ENCODE measurements around the gene RAB40A. TPM values are rescaled to one million over a fixed set of nuclear protein-coding genes. Genes with fewer than 3 reads are reported as not detected.

RAB40A gene, protein sequence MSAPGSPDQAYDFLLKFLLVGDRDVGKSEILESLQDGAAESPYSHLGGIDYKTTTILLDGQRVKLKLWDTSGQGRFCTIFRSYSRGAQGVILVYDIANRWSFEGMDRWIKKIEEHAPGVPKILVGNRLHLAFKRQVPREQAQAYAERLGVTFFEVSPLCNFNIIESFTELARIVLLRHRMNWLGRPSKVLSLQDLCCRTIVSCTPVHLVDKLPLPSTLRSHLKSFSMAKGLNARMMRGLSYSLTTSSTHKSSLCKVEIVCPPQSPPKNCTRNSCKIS
- 0.17 to 0.48 TPM (median 0.23 TPM) in 3 replicates for total RNA-seq (2021)
- percentile 33 among the genes with signal in this experiment for Bru-seq, nascent RNA
- long read RNA-seq, experiment 1, partial matches to known transcripts, result 0 of 2 reads
- long read RNA-seq, experiment 1, other reads (novel, unspliced or antisense), result 2 of 2 reads
- long read RNA-seq, experiment 2, result 0 reads
- long read RNA-seq, experiment 3, result 0 reads

DNA sequence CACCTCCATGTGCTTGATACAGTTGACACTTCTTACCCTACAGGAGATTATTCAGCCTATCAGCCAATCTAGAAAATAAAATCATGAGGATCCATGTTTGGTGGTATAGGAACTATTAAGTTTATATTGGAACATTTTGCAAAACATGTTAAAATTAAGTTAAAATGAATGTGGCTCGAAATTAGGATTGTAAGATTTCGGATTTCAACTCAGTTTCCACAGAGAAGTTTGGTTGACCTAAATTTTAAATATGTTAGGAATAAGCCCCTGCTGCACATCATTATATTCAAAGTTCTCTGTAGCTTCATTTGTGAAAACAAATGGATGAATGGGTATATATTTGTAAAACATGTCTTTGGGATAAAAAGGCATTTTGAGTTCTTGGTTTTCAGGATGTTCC, at the start of gene RAB40A:
RAB40A (minus strand) TSS at position 101 of the 400 bp plus-strand sequence. CDS start 18,733 bp downstream, outside the sequence.
- no peak within 1 kb of the TSS for H3K4me3 Mint-ChIP-seq
- H3K27me3 Mint-ChIP-seq (ENCODE audit: low read depth), result peaks cover 4% of the 10 kb centered on the region; the same call in 1 of the 2 replicates
- CTCF ChIA-PET, result no interaction called here
- H3K4me1 Mint-ChIP-seq, result no peaks in the 10 kb centered on the region
- no peaks in the 10 kb centered on the region for H3K36me3 Mint-ChIP-seq
- no peak within 1 kb of the TSS for H3K27ac Mint-ChIP-seq
- DNase-seq (ENCODE audit: low spot score), result no peak
- POLR2A ChIA-PET, result no interaction called here
- TF ChIP-seq TP53 (CRISPR knock-in tag; IDR thresholded peaks at IDR 0.05), result no peak
- no peak for TF ChIP-seq ZBTB21 (CRISPR knock-in tag; IDR thresholded peaks at IDR 0.05; ENCODE audit: borderline replicate concordance)
- TF ChIP-seq, protein P1, sequence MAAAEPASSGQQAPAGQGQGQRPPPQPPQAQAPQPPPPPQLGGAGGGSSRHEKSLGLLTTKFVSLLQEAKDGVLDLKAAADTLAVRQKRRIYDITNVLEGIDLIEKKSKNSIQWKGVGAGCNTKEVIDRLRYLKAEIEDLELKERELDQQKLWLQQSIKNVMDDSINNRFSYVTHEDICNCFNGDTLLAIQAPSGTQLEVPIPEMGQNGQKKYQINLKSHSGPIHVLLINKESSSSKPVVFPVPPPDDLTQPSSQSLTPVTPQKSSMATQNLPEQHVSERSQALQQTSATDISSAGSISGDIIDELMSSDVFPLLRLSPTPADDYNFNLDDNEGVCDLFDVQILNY (CRISPR knock-in tag; IDR thresholded peaks at IDR 0.05), result no peak
- TF ChIP-seq JUN (CRISPR knock-in tag; IDR thresholded peaks at IDR 0.05), result no peak
- TF ChIP-seq ZNF219 (CRISPR knock-in tag; IDR thresholded peaks at IDR 0.05; ENCODE audit: borderline replicate concordance), result no peak
- no peak for TF ChIP-seq SOX15 (CRISPR knock-in tag; IDR thresholded peaks at IDR 0.05)
- no peak for TF ChIP-seq GRHL2 (CRISPR knock-in tag; IDR thresholded peaks at IDR 0.05; ENCODE audit: insufficient replicate concordance, severe bottlenecking)
- TF ChIP-seq, protein P2, sequence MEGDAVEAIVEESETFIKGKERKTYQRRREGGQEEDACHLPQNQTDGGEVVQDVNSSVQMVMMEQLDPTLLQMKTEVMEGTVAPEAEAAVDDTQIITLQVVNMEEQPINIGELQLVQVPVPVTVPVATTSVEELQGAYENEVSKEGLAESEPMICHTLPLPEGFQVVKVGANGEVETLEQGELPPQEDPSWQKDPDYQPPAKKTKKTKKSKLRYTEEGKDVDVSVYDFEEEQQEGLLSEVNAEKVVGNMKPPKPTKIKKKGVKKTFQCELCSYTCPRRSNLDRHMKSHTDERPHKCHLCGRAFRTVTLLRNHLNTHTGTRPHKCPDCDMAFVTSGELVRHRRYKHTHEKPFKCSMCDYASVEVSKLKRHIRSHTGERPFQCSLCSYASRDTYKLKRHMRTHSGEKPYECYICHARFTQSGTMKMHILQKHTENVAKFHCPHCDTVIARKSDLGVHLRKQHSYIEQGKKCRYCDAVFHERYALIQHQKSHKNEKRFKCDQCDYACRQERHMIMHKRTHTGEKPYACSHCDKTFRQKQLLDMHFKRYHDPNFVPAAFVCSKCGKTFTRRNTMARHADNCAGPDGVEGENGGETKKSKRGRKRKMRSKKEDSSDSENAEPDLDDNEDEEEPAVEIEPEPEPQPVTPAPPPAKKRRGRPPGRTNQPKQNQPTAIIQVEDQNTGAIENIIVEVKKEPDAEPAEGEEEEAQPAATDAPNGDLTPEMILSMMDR (IDR thresholded peaks at IDR 0.05), result no peak
- no peak for TF ChIP-seq OVOL2 (CRISPR knock-in tag; IDR thresholded peaks at IDR 0.05; ENCODE audit: borderline replicate concordance)
- TF ChIP-seq, protein P3, sequence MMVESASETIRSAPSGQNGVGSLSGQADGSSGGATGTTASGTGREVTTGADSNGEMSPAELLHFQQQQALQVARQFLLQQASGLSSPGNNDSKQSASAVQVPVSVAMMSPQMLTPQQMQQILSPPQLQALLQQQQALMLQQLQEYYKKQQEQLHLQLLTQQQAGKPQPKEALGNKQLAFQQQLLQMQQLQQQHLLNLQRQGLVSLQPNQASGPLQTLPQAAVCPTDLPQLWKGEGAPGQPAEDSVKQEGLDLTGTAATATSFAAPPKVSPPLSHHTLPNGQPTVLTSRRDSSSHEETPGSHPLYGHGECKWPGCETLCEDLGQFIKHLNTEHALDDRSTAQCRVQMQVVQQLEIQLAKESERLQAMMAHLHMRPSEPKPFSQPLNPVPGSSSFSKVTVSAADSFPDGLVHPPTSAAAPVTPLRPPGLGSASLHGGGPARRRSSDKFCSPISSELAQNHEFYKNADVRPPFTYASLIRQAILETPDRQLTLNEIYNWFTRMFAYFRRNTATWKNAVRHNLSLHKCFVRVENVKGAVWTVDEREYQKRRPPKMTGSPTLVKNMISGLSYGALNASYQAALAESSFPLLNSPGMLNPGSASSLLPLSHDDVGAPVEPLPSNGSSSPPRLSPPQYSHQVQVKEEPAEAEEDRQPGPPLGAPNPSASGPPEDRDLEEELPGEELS (CRISPR knock-in tag; IDR thresholded peaks at IDR 0.05), result no peak
- TF ChIP-seq NR1H2 (CRISPR knock-in tag; IDR thresholded peaks at IDR 0.05), result no peak
- TF ChIP-seq NR3C1 (CRISPR knock-in tag; conservative IDR thresholded peaks at IDR 0.05; ENCODE audit: low read depth), result no peak
- TF ChIP-seq, protein P4, sequence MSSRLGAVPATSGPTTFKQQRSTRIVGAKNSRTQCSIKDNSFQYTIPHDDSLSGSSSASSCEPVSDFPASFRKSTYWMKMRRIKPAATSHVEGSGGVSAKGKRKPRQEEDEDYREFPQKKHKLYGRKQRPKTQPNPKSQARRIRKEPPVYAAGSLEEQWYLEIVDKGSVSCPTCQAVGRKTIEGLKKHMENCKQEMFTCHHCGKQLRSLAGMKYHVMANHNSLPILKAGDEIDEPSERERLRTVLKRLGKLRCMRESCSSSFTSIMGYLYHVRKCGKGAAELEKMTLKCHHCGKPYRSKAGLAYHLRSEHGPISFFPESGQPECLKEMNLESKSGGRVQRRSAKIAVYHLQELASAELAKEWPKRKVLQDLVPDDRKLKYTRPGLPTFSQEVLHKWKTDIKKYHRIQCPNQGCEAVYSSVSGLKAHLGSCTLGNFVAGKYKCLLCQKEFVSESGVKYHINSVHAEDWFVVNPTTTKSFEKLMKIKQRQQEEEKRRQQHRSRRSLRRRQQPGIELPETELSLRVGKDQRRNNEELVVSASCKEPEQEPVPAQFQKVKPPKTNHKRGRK (CRISPR knock-in tag; IDR thresholded peaks at IDR 0.05; ENCODE audit: borderline replicate concordance), result no peak
- TF ChIP-seq, protein P5, sequence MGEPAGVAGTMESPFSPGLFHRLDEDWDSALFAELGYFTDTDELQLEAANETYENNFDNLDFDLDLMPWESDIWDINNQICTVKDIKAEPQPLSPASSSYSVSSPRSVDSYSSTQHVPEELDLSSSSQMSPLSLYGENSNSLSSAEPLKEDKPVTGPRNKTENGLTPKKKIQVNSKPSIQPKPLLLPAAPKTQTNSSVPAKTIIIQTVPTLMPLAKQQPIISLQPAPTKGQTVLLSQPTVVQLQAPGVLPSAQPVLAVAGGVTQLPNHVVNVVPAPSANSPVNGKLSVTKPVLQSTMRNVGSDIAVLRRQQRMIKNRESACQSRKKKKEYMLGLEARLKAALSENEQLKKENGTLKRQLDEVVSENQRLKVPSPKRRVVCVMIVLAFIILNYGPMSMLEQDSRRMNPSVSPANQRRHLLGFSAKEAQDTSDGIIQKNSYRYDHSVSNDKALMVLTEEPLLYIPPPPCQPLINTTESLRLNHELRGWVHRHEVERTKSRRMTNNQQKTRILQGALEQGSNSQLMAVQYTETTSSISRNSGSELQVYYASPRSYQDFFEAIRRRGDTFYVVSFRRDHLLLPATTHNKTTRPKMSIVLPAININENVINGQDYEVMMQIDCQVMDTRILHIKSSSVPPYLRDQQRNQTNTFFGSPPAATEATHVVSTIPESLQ (CRISPR knock-in tag; IDR thresholded peaks at IDR 0.05), result no peak
- TF ChIP-seq JAZF1 (CRISPR knock-in tag; IDR thresholded peaks at IDR 0.05), result no peak
- TF ChIP-seq GTF2I (CRISPR knock-in tag; conservative IDR thresholded peaks at IDR 0.05), result no peak
- TF ChIP-seq, protein P6, sequence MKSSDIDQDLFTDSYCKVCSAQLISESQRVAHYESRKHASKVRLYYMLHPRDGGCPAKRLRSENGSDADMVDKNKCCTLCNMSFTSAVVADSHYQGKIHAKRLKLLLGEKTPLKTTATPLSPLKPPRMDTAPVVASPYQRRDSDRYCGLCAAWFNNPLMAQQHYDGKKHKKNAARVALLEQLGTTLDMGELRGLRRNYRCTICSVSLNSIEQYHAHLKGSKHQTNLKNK (CRISPR knock-in tag; IDR thresholded peaks at IDR 0.05), result no peak
- TF ChIP-seq, protein P7, sequence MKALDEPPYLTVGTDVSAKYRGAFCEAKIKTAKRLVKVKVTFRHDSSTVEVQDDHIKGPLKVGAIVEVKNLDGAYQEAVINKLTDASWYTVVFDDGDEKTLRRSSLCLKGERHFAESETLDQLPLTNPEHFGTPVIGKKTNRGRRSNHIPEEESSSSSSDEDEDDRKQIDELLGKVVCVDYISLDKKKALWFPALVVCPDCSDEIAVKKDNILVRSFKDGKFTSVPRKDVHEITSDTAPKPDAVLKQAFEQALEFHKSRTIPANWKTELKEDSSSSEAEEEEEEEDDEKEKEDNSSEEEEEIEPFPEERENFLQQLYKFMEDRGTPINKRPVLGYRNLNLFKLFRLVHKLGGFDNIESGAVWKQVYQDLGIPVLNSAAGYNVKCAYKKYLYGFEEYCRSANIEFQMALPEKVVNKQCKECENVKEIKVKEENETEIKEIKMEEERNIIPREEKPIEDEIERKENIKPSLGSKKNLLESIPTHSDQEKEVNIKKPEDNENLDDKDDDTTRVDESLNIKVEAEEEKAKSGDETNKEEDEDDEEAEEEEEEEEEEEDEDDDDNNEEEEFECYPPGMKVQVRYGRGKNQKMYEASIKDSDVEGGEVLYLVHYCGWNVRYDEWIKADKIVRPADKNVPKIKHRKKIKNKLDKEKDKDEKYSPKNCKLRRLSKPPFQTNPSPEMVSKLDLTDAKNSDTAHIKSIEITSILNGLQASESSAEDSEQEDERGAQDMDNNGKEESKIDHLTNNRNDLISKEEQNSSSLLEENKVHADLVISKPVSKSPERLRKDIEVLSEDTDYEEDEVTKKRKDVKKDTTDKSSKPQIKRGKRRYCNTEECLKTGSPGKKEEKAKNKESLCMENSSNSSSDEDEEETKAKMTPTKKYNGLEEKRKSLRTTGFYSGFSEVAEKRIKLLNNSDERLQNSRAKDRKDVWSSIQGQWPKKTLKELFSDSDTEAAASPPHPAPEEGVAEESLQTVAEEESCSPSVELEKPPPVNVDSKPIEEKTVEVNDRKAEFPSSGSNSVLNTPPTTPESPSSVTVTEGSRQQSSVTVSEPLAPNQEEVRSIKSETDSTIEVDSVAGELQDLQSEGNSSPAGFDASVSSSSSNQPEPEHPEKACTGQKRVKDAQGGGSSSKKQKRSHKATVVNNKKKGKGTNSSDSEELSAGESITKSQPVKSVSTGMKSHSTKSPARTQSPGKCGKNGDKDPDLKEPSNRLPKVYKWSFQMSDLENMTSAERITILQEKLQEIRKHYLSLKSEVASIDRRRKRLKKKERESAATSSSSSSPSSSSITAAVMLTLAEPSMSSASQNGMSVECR (CRISPR knock-in tag; IDR thresholded peaks at IDR 0.05; ENCODE audit: borderline replicate concordance), result no peak
- no peaks in the 10 kb centered on the region for H3K9me3 Mint-ChIP-seq
- no peak for ATAC-seq

Measured in WTC11 (cell line).